RCC 7860 (cell line): ENCODE measurements around the gene COL5A1.
A peak's percentile ranks its signal among the peaks of the same experiment; 100 is the strongest.
"Not testable (repeated sequence)": the region's sequence is repeated elsewhere in the genome, so short reads cannot be mapped to it uniquely, and the experiment has no call there.

Experiments
- DNase-seq: peaks from one replicate; pipeline ENCODE4 v3.0.0-alpha.2; 2015; ENCODE audit warnings: low spot score
- FAIRE-seq: peaks from 2 replicates; lab custom pipeline; 2012; peaks lifted over from hg19 to GRCh38; lab: Jason Lieb, UNC

Gene COL5A1

GRCh38 chr9:134703730-134704114 lies 62.1 kb downstream of the COL5A1 start:
- not testable (repeated sequence) for FAIRE-seq

GRCh38 chr9:134704498-134704897 lies 62.9 kb downstream of the COL5A1 start:
- DNase-seq: no peak
- FAIRE-seq: no peak

More at GRCh38 chr9:134703730-134704114, 62.1 kb downstream of the COL5A1 start:
- not testable (repeated sequence) for DNase-seq

- DNase-seq (no peak), FAIRE-seq (no peak)
These were observed 64.2 kb downstream of the COL5A1 start for GRCh38 chr9:134705786-134706185.

DNA sequence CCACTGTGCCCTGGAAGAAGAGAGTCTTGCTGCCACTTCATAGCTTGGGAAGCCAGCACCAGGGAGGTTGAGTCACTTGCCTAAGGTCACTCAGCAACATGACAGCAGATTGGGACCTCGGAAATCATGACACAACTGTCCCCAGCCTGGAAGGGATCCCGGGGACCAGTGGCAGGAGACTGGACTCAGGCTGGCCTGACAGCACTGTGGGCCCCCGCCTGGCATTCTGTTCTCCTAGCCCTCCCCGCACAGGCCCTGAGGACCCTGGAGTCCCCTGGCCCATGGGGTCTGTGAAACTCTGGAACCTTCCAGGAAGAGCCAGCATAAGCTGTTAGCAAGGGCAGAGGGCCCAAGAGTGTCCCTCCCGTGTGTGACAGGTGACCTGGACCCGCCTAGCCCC lies 64.9 kb downstream of the COL5A1 start:
- FAIRE-seq (no peak), DNase-seq (no peak)

GRCh38 chr9:134707031-134707680 lies 65.6 kb downstream of the COL5A1 start:
- DNase-seq (peak; percentile 41), FAIRE-seq (no peak)

GRCh38 chr9:134707731-134708671 lies 66.4 kb downstream of the COL5A1 start:
- no peak for DNase-seq
- FAIRE-seq: no peak

- DNase-seq: no peak
- no peak for FAIRE-seq
These were observed 67.1 kb downstream of the COL5A1 start for GRCh38 chr9:134708672-134709038.

- DNase-seq: no peak
- no peak for FAIRE-seq
These were observed 68.1 kb downstream of the COL5A1 start for GRCh38 chr9:134709512-134710270.

- FAIRE-seq (no peak), DNase-seq (no peak)
These were observed 68.6 kb downstream of the COL5A1 start for GRCh38 chr9:134710271-134710540.

GRCh38 chr9:134710901-134711300 lies 69.3 kb downstream of the COL5A1 start:
- no peak for DNase-seq
- no peak for FAIRE-seq

- DNase-seq: no peak
- no peak for FAIRE-seq
These were observed 70.6 kb downstream of the COL5A1 start for GRCh38 chr9:134712243-134712642.

GRCh38 chr9:134712926-134713325 lies 71.3 kb downstream of the COL5A1 start:
- DNase-seq (no peak), FAIRE-seq (no peak)

GRCh38 chr9:134715536-134715935 lies 73.9 kb downstream of the COL5A1 start:
- FAIRE-seq, DNase-seq: not testable (repeated sequence)

GRCh38 chr9:134716067-134716466 lies 74.5 kb downstream of the COL5A1 start:
- DNase-seq: peak; percentile 55
- no peak for FAIRE-seq

DNA sequence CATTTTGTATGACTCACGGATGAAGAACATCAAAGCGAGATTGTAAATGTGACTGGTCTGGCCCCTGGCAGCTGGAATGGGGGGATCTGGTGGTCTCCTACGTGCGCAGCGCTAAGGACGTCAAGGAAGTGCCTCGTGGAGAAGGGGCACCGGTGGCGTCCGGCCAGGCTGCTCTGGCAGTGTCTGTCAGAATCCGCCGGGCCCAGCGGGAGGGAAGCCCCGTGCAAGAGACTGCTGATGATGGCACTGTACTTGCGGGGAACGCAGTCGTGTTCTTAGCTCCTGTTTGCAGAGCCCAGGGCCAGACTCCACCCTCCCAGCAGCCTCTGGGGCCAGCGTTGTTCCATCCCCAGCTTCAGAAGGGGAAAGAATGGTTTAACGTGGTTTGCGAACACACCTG lies 75.5 kb downstream of the COL5A1 start:
- FAIRE-seq (no peak), DNase-seq (no peak)

GRCh38 chr9:134717924-134718645 lies 76.5 kb downstream of the COL5A1 start:
- DNase-seq: no peak
- no peak for FAIRE-seq

GRCh38 chr9:134719331-134719730 lies 77.7 kb downstream of the COL5A1 start:
- FAIRE-seq (no peak), DNase-seq (no peak)

DNA sequence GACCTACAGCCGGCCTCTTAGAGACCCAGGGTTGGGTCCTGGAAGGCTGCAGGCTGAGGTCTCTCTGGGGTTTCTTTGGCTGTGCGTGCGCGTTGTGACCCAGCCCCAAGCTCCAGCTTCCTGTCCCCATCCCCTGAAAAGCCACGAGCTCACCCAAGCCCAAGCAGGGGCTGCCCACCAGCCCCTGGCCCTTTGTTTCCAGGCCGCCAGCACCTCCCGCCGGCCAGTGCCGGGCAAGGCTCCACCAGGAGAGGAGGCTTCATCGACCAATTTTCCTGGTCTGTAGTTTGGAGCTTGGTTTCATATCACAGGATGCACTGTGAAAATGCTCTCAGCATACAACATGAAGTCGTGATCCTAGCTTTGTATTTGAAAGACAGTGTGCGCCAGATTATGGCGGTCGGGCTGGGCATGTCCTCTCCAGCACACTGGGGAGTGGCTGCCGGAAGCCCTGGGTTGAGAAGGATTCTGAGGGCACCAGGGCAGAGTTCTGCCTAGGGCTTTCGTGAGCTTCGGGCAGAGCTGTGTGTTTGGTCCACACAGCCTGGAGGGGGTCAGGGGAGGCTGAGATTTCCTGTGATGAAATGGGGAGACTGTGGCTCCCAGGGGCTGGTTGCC lies 78.6 kb downstream of the COL5A1 start:
- DNase-seq (no peak), FAIRE-seq (no peak)

DNA sequence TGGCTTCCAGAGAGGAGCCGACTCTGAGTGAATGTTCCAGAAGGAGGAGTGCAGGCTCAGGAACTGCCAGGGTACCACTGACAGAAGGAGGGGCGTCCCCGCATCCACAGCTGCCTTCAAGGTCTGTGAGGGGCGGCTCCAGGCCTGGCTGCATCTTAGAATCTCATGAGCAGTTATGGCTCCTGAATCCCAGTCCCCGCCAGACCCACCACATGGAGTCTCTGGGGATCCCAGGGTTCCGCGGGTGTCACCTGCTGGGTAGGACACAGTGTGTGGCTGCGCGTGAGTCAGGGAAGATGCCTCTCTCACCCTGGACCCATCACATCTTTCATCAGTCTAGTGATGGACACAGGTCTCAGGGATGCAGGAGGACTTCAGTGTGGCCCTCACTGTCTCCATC lies 79.2 kb downstream of the COL5A1 start:
- FAIRE-seq: no peak
- DNase-seq: no peak

DNA sequence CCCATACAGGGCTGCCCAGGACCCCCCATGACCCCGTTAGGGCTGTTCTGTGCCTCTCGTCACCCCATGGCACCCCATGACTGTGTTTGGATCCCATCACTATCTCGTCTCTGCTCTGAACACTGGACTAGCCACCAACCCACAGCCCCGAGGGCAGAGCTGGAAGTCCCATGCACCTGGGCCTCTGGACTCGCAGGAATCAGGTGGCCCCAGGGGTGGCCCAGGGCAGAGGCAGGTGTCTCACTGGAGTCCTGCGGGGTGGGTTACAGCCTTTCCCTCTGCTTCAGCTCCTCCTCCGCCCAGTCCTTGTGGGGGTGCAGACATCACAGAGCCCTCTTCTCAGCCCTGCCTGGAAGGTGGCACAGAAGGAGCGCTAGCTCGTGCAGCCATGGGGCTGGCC lies 79.7 kb downstream of the COL5A1 start:
- DNase-seq (no peak), FAIRE-seq (no peak)
